HUES64 (cell line): ENCODE results near the gene LMTK2.

Experiments used
- H3K27ac ChIP-seq: 2 replicates; pipeline ENCODE4 v1.7.0; 2013; ENCODE audit warnings: low read depth, low read length, inconsistent platforms
- H3K27me3 ChIP-seq: 2 replicates; pipeline ENCODE4 v1.6.1; 2013; ENCODE audit warnings: mild to moderate bottlenecking, low read length; ENCODE audit not compliant: insufficient read depth
- H3K36me3 ChIP-seq: 2 replicates; pipeline ENCODE4 v1.6.1; 2013; ENCODE audit warnings: mild to moderate bottlenecking, low read length; ENCODE audit not compliant: insufficient read depth
- H3K4me1 ChIP-seq: 2 replicates; pipeline ENCODE4 v1.6.1; 2013; ENCODE audit warnings: mild to moderate bottlenecking, low read length, moderate library complexity; ENCODE audit not compliant: insufficient read depth
- H3K4me3 ChIP-seq: 2 replicates; pipeline ENCODE4 v1.5.1; 2013; ENCODE audit warnings: mild to moderate bottlenecking, low read length, moderate library complexity
- H3K9ac ChIP-seq: 2 replicates; pipeline ENCODE4 v1.6.1; 2013; ENCODE audit warnings: mild to moderate bottlenecking, low read depth, low read length
- H3K9me3 ChIP-seq: 2 replicates; pipeline ENCODE4 v1.6.1; 2013; ENCODE audit warnings: low read depth, low read length; ENCODE audit not compliant: insufficient read depth
- WGBS: fragments of 150-250, 120-280 bp; methylation state at CpG from one replicate; pipeline ENCODE4 v1.1.7; 2013; ENCODE audit warnings: missing lambda C conversion rate; 5-methylcytosine and 5-hydroxymethylcytosine counted together

The LMTK2 gene

DNA sequence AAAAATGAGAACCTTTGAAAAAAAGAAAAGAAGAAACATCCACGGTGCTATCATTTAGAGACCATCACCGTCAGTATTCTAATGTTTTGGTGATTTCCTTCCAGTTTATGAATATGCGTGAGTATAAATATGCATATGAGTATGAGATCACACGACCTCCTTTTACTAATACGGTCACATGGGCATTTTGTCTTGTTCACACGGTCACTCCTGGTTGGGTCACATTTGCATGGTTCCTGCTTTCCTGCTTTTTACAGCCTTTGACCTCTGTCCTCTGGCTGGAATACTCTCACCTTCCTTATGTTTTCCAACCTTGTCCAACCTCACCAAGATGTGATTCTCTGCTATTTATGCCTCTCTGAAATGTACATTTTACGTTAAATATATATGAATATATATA is 25.3 kb upstream of the LMTK2 start:
- Histone ChIP-seq H3K4me1 (peaks cover 3% of the 10 kb centered on the region; the same call in 1 of the 2 replicates), H3K27me3 (no peaks in the 10 kb centered on the region), H3K9me3 (no peaks in the 10 kb centered on the region), H3K27ac (no peak overlapping the region), H3K9ac (no peak overlapping the region), H3K36me3 (no peaks in the 10 kb centered on the region), H3K4me3 (no peak overlapping the region)
- 82% methylated on average over 6 of the region's 7 CpGs for WGBS

DNA sequence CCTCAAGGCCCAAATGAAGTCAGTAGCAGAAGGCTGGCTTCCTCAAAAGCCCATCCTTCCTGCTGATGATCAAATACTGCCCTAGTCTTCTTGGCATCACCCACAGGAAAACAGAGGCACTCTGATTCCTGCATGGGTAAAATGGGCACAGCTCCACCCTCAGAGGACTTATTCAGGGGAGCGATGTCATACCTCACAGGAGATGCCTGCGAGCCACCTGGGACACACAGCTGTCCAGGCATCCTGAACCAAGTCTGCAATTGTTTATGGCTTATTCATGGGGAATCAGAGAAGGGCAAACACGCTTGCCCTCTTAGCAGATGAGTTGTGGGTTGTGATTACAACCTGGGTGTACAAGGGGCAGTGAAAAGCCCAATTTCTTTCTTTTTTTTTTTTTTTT is 22.0 kb upstream of the LMTK2 start:
- no peak overlapping the region for H3K27ac ChIP-seq
- no peaks in the 10 kb centered on the region for H3K36me3 ChIP-seq
- no peaks in the 10 kb centered on the region for H3K27me3 ChIP-seq
- H3K9ac ChIP-seq = no peak overlapping the region
- no peaks in the 10 kb centered on the region for H3K9me3 ChIP-seq
- H3K4me3 ChIP-seq = no peak overlapping the region
- WGBS = 93% methylated on average over 3 of the region's 3 CpGs
- peaks cover 3% of the 10 kb centered on the region; the same call in 1 of the 2 replicates for H3K4me1 ChIP-seq

DNA sequence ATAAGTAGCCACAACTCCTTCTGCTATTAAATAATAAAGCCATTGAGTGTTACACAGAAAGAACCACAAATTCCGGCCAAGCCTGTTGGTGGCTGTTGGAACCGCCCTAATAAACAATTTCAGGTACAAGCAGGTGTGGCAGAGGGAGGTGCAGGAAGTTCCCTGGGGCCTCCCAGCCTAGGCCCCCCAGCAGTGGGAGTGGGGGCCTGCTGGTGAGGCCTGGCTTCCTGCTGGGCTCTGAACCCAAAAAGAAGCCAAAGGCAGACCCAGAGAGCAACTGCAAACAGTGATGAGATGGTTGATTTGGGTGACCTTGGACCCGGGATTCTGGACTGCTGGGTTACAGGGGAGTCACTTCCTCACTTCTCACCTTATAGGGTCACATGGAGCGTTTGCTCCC is 21.0 kb upstream of the LMTK2 start:
- H3K27me3 ChIP-seq = no peaks in the 10 kb centered on the region
- no peak overlapping the region for H3K4me3 ChIP-seq
- H3K36me3 ChIP-seq = no peaks in the 10 kb centered on the region
- H3K4me1 ChIP-seq = no peaks in the 10 kb centered on the region
- WGBS = 84% methylated on average over 4 of the region's 4 CpGs
- no peaks in the 10 kb centered on the region for H3K9me3 ChIP-seq
- no peak overlapping the region for H3K27ac ChIP-seq
- no peak overlapping the region for H3K9ac ChIP-seq

DNA sequence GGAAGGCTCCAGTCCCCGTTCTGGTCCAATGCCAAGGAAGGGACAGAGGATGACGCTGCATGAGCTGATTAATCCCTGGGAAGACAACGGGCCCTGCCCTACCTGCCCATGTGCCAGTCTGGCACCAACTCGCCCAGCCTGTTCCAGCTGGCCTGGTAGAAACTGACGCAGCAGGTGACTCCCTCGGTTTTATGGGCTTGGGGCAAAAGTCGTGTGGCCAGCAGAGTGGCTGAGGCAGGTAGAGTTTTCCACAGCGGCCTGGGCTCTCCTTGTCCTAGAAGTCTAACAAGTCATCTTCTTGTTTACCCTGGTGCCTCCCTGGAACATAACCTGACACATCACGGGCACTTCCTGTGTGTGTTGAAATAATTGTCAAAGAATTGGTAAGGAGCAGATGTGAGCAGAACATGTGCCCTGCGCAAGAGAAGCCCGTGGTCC is 20.4 kb upstream of the LMTK2 start:
- Histone ChIP-seq H3K27ac (no peak overlapping the region), H3K4me3 (no peak overlapping the region), H3K27me3 (no peaks in the 10 kb centered on the region), H3K9ac (no peak overlapping the region), H3K9me3 (no peaks in the 10 kb centered on the region), H3K36me3 (no peaks in the 10 kb centered on the region), H3K4me1 (no peaks in the 10 kb centered on the region)
- WGBS = 90% methylated on average over 10 of the region's 11 CpGs

DNA sequence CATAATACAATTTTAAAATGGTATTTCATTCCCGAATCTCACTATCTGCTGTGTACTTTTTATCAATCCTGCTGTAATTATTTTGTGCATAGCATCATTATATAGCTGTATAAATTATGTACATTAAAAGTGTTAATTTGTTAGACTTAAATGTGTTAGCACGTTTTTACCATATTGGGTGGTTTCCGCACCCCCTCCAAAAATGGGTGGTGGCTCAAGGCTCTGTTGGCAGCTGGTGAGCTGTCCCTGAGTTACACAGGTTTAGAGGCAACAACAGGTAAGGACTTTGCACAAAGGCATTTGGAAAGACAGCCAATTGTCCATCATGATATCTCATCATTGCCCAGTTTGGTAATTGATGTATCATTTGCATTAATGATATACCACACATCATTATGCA is 18.6 kb upstream of the LMTK2 start:
- WGBS = 92% methylated on average over 2 of the region's 3 CpGs
- Histone ChIP-seq H3K9me3 (no peaks in the 10 kb centered on the region), H3K9ac (no peak overlapping the region), H3K4me1 (no peaks in the 10 kb centered on the region), H3K36me3 (no peaks in the 10 kb centered on the region), H3K27ac (no peak overlapping the region), H3K27me3 (no peaks in the 10 kb centered on the region), H3K4me3 (no peak overlapping the region)

DNA sequence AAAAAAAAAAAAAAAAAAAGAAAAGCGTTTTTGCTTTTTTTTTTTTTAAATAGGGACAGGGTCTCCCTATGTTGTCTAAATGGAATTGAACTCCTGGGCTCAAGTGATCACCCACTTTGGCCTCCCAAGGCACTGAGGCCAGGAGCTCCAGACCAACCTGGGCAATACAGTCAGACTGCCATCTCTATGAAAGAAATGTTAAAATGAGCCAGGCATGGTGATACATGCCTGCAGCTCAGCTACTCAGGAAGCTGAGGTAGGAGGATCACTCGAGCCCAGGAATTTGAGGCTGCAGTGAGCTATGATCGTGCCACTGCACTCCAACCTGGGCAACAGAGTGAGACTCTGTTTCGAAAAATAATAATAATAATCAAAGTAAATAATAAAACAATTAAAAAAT is 16.5 kb upstream of the LMTK2 start:
- no peak overlapping the region for H3K4me3 ChIP-seq
- H3K36me3 ChIP-seq = no peaks in the 10 kb centered on the region
- H3K27ac ChIP-seq = no peak overlapping the region
- H3K9ac ChIP-seq = no peak overlapping the region
- WGBS = 73% methylated on average over 2 of the region's 4 CpGs
- no peaks in the 10 kb centered on the region for H3K27me3 ChIP-seq
- H3K4me1 ChIP-seq = no peaks in the 10 kb centered on the region
- H3K9me3 ChIP-seq = no peaks in the 10 kb centered on the region

DNA sequence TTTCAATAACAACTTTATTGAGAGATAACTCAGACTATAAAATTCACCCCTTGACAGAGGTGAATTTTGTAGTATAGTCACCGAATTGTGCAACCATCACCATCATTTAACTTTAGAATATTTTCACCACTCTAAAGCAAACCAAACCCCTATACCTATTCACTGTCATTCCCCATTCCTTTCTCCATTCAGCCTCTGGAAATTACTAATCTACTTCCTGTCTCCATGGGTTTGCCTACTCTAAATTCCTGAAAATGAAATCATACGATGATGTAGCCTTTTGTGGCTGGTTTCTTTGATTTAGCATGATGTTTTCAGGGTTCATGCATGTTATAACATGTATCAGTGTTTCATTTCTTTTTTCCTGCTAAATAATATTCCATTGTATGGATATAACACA is 15.6 kb upstream of the LMTK2 start:
- Histone ChIP-seq H3K36me3 (no peaks in the 10 kb centered on the region), H3K9me3 (peaks cover 3% of the 10 kb centered on the region; the same call in 1 of the 2 replicates), H3K4me3 (no peak overlapping the region), H3K4me1 (no peaks in the 10 kb centered on the region), H3K27me3 (no peaks in the 10 kb centered on the region), H3K9ac (no peak overlapping the region), H3K27ac (no peak overlapping the region)
- 89% methylated on average over 1 of the region's 2 CpGs for WGBS

DNA sequence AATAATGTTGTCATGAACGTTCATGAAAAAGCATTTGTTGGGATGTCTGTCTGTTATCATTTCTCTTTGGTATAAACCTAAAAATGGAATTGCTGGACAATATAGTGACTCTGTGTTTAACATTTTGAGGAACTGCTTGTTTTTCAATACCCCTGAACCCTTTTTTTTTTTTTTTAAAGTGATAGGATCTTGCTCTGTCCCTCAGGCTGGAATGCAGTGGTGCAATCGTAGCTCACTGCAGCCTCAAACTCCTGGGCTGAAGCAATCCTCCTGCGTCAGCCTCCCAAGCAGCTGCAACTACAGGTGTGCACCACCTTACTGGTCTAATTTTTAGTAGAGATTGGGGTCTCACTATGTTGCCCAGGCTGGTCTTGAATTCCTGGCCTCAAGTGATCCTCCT is 15.1 kb upstream of the LMTK2 start:
- Histone ChIP-seq H3K27ac (no peak overlapping the region), H3K4me1 (no peaks in the 10 kb centered on the region), H3K4me3 (no peak overlapping the region), H3K9me3 (peaks cover 7% of the 10 kb centered on the region; the same call in 1 of the 2 replicates), H3K9ac (no peak overlapping the region), H3K27me3 (no peaks in the 10 kb centered on the region), H3K36me3 (no peaks in the 10 kb centered on the region)
- 90% methylated on average over 3 of the region's 3 CpGs for WGBS

DNA sequence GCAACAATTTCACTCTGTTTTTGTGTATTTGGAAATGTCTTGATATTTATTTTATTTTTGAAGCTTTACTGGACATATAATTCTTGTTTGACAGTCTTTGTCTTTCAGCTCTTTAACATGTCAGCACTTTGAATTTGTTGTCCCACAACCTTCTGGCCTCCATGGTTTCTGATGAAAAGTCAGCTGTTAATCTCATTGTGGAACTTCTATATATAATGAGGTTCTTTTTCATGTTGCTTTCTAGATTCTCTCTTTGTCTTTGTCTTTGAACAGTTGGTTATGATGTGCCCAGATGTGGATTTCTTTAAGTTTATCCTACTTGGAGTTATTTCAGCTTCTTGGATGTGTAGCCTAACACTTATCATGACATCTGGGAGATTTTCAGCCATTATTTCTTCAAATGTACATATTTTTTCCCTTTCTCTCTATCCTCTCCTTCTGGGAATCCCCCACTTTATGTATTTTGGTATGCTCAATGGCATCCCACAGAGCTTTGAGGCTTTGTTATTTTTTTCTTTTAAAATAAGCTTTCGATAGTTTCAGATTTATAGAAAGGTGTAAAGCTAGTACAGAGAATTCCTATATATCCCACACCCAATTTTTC is 9.5 kb upstream of the LMTK2 start:
- Histone ChIP-seq H3K9me3 (peaks cover 50% of the 10 kb centered on the region), H3K4me1 (no peaks in the 10 kb centered on the region), H3K4me3 (no peak overlapping the region), H3K27me3 (no peaks in the 10 kb centered on the region), H3K36me3 (no peaks in the 10 kb centered on the region), H3K9ac (no peak overlapping the region), H3K27ac (no peak overlapping the region)
- WGBS = no CpG with 5 or more reads among the region's 1 CpG

DNA sequence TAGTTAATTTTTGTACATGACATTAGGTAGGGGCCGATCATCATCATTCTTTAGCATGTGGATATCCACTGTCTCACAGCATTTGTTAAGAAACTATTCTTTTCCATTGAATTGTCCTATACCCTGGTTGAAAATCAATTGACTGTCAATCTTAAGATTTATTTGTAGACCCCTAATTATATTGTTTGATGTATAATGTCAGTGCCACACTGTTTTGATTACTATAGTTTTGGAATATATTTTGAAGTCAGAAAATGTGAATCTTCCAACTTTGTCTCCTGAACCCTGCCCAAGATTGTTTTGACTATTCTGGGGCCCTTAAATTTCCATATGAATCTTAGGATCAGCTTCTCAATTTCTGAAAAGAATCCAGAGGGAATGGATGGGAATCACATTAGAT is 6.6 kb upstream of the LMTK2 start:
- Histone ChIP-seq H3K36me3 (no peaks in the 10 kb centered on the region), H3K4me1 (no peaks in the 10 kb centered on the region), H3K4me3 (no peak overlapping the region), H3K9me3 (peaks cover 52% of the 10 kb centered on the region), H3K9ac (no peak overlapping the region), H3K27ac (no peak overlapping the region), H3K27me3 (no peaks in the 10 kb centered on the region)
- 100% methylated on average over 1 of the region's 1 CpG for WGBS

DNA sequence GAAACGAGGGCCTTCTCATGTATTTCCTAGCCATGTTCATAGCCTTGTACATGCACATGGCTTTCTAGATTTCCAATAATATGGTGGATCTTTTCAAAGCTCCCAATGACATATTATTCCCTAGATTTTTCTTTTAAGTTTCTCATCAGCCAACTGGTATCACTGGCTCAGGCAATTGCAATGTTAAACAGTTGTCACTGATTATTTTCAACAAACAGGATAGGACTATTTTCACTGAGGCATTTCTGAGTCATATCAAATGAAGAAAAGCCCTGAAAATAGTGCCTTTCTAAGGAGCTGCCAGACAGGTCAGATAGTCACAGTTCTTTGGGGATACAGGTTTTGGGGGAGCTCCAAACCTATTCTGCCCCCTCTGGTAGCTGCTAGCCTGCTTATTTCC is 4.5 kb upstream of the LMTK2 start:
- Histone ChIP-seq H3K9ac (no peak overlapping the region), H3K9me3 (peaks cover 39% of the 10 kb centered on the region), H3K36me3 (no peaks in the 10 kb centered on the region), H3K4me3 (no peak overlapping the region), H3K27ac (no peak overlapping the region), H3K4me1 (no peaks in the 10 kb centered on the region), H3K27me3 (no peaks in the 10 kb centered on the region)
- 96% methylated on average over 1 of the region's 1 CpG for WGBS

DNA sequence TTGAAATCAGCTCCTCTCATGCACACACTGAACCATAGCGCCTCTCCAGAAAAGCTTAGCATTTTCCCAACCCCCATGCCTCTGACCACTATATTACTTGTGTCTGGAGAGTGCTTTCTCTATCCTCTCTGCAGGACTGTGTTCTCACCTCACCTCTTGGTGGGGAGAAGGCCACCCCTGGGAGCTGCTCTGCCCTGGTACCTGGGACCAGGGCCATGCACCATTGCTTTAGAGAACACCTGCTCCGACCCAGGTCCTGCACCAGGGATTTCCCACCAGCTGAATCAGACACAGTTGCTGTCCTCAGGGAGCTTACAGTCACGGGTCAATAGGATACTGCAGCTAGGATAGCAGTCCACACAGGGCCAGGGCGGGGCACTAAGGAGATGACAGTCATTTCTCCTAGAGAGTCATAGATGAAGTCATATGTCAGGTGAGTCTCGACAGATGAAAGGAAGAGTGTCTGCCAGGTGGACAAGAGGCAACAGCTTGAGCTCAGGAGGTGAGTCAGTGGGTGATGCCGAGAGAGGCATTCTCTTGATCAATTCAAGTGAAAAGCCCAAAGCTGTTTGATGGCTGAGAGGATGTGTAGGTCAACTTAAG is 619 bp upstream of the LMTK2 start:
- H3K36me3 ChIP-seq = no peaks in the 10 kb centered on the region
- H3K27me3 ChIP-seq = no peaks in the 10 kb centered on the region
- H3K27ac ChIP-seq = no peak overlapping the region
- no peak overlapping the region for H3K9ac ChIP-seq
- H3K4me3 ChIP-seq = no peak overlapping the region
- peaks cover 9% of the 10 kb centered on the region; the same call in 1 of the 2 replicates for H3K9me3 ChIP-seq
- peaks cover 24% of the 10 kb centered on the region for H3K4me1 ChIP-seq
- 71% methylated on average over 6 of the region's 6 CpGs for WGBS
